Measurements from ENCODE around the gene CLEC2B. TPM values are rescaled to one million over a fixed set of nuclear protein-coding genes. Genes with fewer than 3 reads are reported as not detected.

CLEC2B gene
- total RNA-seq, 1 donor from 2014 or later: not detected

DNA sequence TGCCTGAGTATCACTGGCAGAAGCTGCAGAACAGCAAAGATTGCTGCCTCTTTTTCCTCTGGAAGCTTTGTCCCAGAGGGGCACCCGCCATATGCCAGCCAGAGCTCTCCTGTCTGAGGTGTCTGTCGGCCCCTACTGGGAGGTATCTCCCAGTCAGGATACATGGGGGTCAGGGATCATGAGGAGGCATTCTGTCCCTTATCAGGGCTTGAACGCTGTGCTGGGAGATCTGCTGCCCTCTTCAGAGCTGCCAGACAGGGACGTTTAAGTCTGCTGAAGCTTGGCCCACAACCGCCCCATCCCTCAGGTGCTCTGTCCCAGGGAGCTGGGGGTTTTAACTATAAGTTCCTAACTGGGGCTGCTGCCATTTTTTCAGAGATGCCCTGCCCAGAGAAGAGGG lies 20.3 kb downstream of the CLEC2B start:
- no peak for TF ChIP-seq CTCF (IDR thresholded peaks at IDR 0.05)

GRCh38 chr12:9843407-9843806 lies 25.7 kb downstream of the CLEC2B start:
- Mint-ChIP-seq H3K27me3 (ENCODE audit: low read depth) (peaks cover 14% of the 10 kb centered on the region), H3K27ac (ENCODE audit: unreplicated experiment) (no peak overlapping the region), H3K36me3 (ENCODE audit: low read depth) (no peaks in the 10 kb centered on the region), H3K4me3 (ENCODE audit: unreplicated experiment) (no peak overlapping the region), H3K4me1 (ENCODE audit: low read depth) (no peaks in the 10 kb centered on the region), H3K9me3 (ENCODE audit: low read depth) (peaks cover 5% of the 10 kb centered on the region)
- DNase-seq (ENCODE audit: low spot score): no peak
- no peak for TF ChIP-seq CTCF (IDR thresholded peaks at IDR 0.05)

More for the DNA sequence above, 20.3 kb downstream of the CLEC2B start:
- H3K4me3 Mint-ChIP-seq (ENCODE audit: unreplicated experiment): no peak overlapping the region
- H3K27ac Mint-ChIP-seq (ENCODE audit: unreplicated experiment): no peak overlapping the region
- DNase-seq (ENCODE audit: low spot score): no peak
- H3K4me1 Mint-ChIP-seq (ENCODE audit: low read depth): no peaks in the 10 kb centered on the region
- H3K27me3 Mint-ChIP-seq (ENCODE audit: low read depth): peaks cover 16% of the 10 kb centered on the region
- no peaks in the 10 kb centered on the region for H3K36me3 Mint-ChIP-seq (ENCODE audit: low read depth)
- H3K9me3 Mint-ChIP-seq (ENCODE audit: low read depth): peaks cover 5% of the 10 kb centered on the region

DNA sequence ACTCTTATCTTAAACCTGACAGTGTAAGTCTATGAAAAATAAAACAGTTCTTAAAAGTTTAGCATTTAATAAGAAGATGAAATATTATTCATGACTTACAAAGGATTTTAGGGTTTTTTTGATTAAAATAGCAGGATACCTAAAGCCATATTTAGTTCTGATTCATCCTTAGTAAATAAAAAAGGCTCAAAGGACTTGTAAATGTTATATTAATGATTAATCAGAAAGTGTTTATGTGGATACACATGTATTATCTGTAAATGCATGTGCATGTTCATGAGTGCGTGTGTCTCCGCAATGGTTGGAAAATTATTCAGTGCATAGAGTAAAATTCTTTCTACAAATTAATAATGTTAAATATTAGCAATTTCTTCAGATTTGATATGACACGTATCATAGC lies 37.4 kb downstream of the CLEC2B start:
- no peak for DNase-seq (ENCODE audit: low spot score)
- no peak overlapping the region for H3K4me3 Mint-ChIP-seq (ENCODE audit: unreplicated experiment)
- no peak for TF ChIP-seq CTCF (IDR thresholded peaks at IDR 0.05)
- H3K9me3 Mint-ChIP-seq (ENCODE audit: low read depth): no peaks in the 10 kb centered on the region
- no peaks in the 10 kb centered on the region for H3K36me3 Mint-ChIP-seq (ENCODE audit: low read depth)
- H3K4me1 Mint-ChIP-seq (ENCODE audit: low read depth): no peaks in the 10 kb centered on the region
- H3K27ac Mint-ChIP-seq (ENCODE audit: unreplicated experiment): no peak overlapping the region
- no peaks in the 10 kb centered on the region for H3K27me3 Mint-ChIP-seq (ENCODE audit: low read depth)

- DNase-seq (ENCODE audit: low spot score): no peak
- H3K27me3 Mint-ChIP-seq (ENCODE audit: low read depth): peaks cover 4% of the 10 kb centered on the region
- no peaks in the 10 kb centered on the region for H3K36me3 Mint-ChIP-seq (ENCODE audit: low read depth)
- no peak overlapping the region for H3K4me3 Mint-ChIP-seq (ENCODE audit: unreplicated experiment)
- H3K9me3 Mint-ChIP-seq (ENCODE audit: low read depth): no peaks in the 10 kb centered on the region
- no peak for TF ChIP-seq CTCF (IDR thresholded peaks at IDR 0.05)
- no peaks in the 10 kb centered on the region for H3K4me1 Mint-ChIP-seq (ENCODE audit: low read depth)
- H3K27ac Mint-ChIP-seq (ENCODE audit: unreplicated experiment): no peak overlapping the region
Measured at GRCh38 chr12:9829982-9830381, 39.2 kb downstream of the CLEC2B start.

DNA sequence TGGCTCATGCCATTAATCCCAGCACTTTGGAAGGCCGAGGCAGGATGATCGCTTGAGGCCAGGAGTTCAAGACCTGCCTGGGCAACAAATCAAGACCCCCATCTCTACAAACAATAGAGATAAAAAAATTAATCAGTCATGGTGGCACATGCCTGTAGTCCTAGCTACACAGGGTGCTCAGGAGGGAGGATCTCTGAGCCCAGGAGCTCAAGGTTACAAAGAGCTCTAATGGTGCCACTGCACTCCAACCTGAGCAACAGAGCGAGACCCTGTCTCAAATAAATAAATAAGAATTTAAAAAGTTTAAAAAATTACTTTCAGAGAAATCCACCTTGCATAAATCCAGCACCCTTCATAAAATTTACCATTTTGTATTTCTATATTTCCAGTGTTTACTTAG lies 39.7 kb downstream of the CLEC2B start:
- no peak for DNase-seq (ENCODE audit: low spot score)
- H3K36me3 Mint-ChIP-seq (ENCODE audit: low read depth): no peaks in the 10 kb centered on the region
- no peak overlapping the region for H3K27ac Mint-ChIP-seq (ENCODE audit: unreplicated experiment)
- no peaks in the 10 kb centered on the region for H3K4me1 Mint-ChIP-seq (ENCODE audit: low read depth)
- H3K9me3 Mint-ChIP-seq (ENCODE audit: low read depth): no peaks in the 10 kb centered on the region
- TF ChIP-seq CTCF (IDR thresholded peaks at IDR 0.05): no peak
- H3K4me3 Mint-ChIP-seq (ENCODE audit: unreplicated experiment): no peak overlapping the region
- peaks cover 4% of the 10 kb centered on the region for H3K27me3 Mint-ChIP-seq (ENCODE audit: low read depth)

Data from chondrocyte (in vitro differentiated cells).